ENCODE results near the gene BBOF1.

The BBOF1 gene

GRCh38 chr14:74008843-74009499 is 10.2 kb upstream of the BBOF1 start:
- ChIA-PET POLR2A (no interaction called here), CTCF (interaction anchor here (0.6 kb wide), 1 partner anchor 165 kb away, joined by 8 read pairs; no protein-coding TSS in a partner anchor)
- TF ChIP-seq SP1 (IDR thresholded peaks at IDR 0.05) = no peak
- TF ChIP-seq NFRKB (IDR thresholded peaks at IDR 0.05) = no peak
- no peak for TF ChIP-seq LEF1 (IDR thresholded peaks at IDR 0.05; ENCODE audit: borderline replicate concordance)
- TF ChIP-seq FOXA1 (IDR thresholded peaks at IDR 0.05) = no peak
- TF ChIP-seq CTBP1 (IDR thresholded peaks at IDR 0.05; ENCODE audit: borderline replicate concordance) = no peak
- TF ChIP-seq ARNT (IDR thresholded peaks at IDR 0.05) = no peak
- TF ChIP-seq SUZ12 (IDR thresholded peaks at IDR 0.05) = no peak
- TF ChIP-seq TARDBP (IDR thresholded peaks at IDR 0.05) = no peak
- TF ChIP-seq ZNF384 (IDR thresholded peaks at IDR 0.05) = no peak
- no peak for TF ChIP-seq BHLHE40 (IDR thresholded peaks at IDR 0.05; ENCODE audit: borderline replicate concordance)
- no peak for TF ChIP-seq FOXM1 (IDR thresholded peaks at IDR 0.05; ENCODE audit: borderline replicate concordance)
- TF ChIP-seq FOXK2 (IDR thresholded peaks at IDR 0.05) = no peak
- no peak for TF ChIP-seq HDGF (IDR thresholded peaks at IDR 0.05; ENCODE audit: borderline replicate concordance)
- no peak for TF ChIP-seq L3MBTL2 (conservative IDR thresholded peaks at IDR 0.05)
- TF ChIP-seq ELF4 (IDR thresholded peaks at IDR 0.05) = no peak
- no peak for TF ChIP-seq PKNOX1 (IDR thresholded peaks at IDR 0.05)
- no peak for DNase-seq (ENCODE audit: extremely low spot score)

- CTCF ChIA-PET = no interaction called here
- TF ChIP-seq BHLHE40 (IDR thresholded peaks at IDR 0.05; ENCODE audit: borderline replicate concordance) (no peak), FOXA1 (IDR thresholded peaks at IDR 0.05) (no peak), NFRKB (IDR thresholded peaks at IDR 0.05) (no peak), SUZ12 (IDR thresholded peaks at IDR 0.05) (no peak), FOXM1 (IDR thresholded peaks at IDR 0.05; ENCODE audit: borderline replicate concordance) (no peak), TARDBP (IDR thresholded peaks at IDR 0.05) (no peak), ARNT (IDR thresholded peaks at IDR 0.05) (no peak), L3MBTL2 (conservative IDR thresholded peaks at IDR 0.05) (no peak), ZNF384 (IDR thresholded peaks at IDR 0.05) (no peak), PKNOX1 (IDR thresholded peaks at IDR 0.05) (no peak), LEF1 (IDR thresholded peaks at IDR 0.05; ENCODE audit: borderline replicate concordance) (no peak), ELF4 (IDR thresholded peaks at IDR 0.05) (no peak), CTBP1 (IDR thresholded peaks at IDR 0.05; ENCODE audit: borderline replicate concordance) (no peak)
- POLR2A ChIA-PET = interaction anchor here (0.6 kb wide), 1 partner anchor 301 kb away, joined by 3 read pairs; no protein-coding TSS in a partner anchor
- no peak for DNase-seq (ENCODE audit: extremely low spot score)
Observed at GRCh38 chr14:74014299-74014698, 4.8 kb upstream of the BBOF1 start.

GRCh38 chr14:74015176-74015575 is 4.0 kb upstream of the BBOF1 start:
- no peak for DNase-seq (ENCODE audit: extremely low spot score)
- ChIA-PET CTCF (no interaction called here), POLR2A (no interaction called here)
- no peak for TF ChIP-seq ELF4 (IDR thresholded peaks at IDR 0.05)

GRCh38 chr14:74015963-74016362 is 3.2 kb upstream of the BBOF1 start:
- TF ChIP-seq FOXM1 (IDR thresholded peaks at IDR 0.05; ENCODE audit: borderline replicate concordance) = no peak
- TF ChIP-seq FOXK2 (IDR thresholded peaks at IDR 0.05) = no peak
- no peak for TF ChIP-seq NFRKB (IDR thresholded peaks at IDR 0.05)
- no peak for DNase-seq (ENCODE audit: extremely low spot score)
- ChIA-PET POLR2A (no interaction called here), CTCF (no interaction called here)

DNA sequence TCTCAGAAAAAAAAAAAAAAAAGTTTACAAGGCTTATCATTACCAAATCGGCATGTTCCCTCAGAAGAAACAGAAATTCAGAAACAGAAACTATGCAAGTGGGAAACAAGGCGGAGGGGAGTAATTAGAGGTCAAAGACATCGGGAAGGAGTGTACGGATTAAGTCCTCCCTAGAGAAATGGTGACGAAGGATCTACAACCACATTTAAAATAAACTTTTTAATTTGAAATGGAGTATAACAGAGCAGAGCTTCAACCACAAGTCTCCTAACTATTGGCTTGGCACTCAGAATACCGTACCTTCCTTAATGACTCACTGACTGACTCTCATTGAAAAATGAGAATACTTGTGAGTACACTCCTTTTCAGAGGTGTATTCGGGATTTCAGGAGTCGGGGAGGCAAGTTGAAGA is 969 bp upstream of the BBOF1 start:
- ChIA-PET POLR2A (interaction anchor here (0.6 to 1.3 kb wide), 4 partner anchors 44 to 374 kb away, joined by 3 to 5 read pairs (median 3); partner anchors contain the start of genes COQ6 and FAM161B), CTCF (interaction anchor here (0.5 kb wide), 1 partner anchor 318 kb away, joined by 3 read pairs; no protein-coding TSS in a partner anchor)
- DNase-seq (ENCODE audit: extremely low spot score) = peak; percentile 7
- TF ChIP-seq CTBP1 (IDR thresholded peaks at IDR 0.05; ENCODE audit: borderline replicate concordance) (no peak), ZNF384 (IDR thresholded peaks at IDR 0.05) (0 out of 2 replicates have a peak, but pooled peaks have one; percentile 26)

DNA sequence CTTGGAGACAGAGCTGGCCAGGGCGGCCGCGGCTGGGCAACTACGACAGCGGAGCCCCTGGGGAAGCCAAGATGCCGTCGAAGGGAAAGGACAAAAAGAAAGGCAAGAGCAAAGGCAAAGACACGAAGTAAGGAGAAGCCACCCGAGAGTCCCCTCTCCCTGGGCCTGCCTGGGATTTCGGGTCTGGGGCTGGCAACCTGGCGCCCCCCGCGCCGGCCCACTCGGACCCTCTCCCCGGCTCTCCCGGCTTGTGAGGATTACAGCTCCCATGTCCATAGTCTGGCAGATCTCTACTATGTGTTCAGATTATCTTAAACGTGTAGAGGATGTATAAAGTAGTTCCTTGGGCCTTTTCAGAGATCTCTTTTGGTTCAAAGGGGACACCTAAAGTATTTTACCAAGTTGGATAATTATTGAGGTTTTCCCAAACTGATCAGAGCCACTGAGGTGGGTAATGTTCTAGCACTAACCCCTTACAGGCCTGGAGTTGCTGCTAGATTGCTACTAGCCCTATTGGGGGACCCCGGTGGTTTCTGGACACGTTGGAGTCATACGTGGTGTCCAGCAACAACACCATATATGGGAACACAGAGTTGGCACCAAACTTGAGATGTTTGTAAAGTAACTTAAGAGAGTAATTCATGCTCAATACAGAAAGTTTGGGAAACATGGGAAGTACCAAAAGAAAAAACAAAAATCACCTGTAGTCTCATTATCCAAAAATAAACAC is 424 bp downstream of the BBOF1 start:
- POLR2A ChIA-PET = interaction anchor here (0.7 to 1.3 kb wide), 6 partner anchors 12 to 374 kb away, joined by 3 to 4 read pairs (median 4); partner anchors contain the start of genes COQ6 and FAM161B
- CTCF ChIA-PET = no interaction called here
- TF ChIP-seq FOXM1 (IDR thresholded peaks at IDR 0.05; ENCODE audit: borderline replicate concordance) = no peak
- no peak for TF ChIP-seq ARNT (IDR thresholded peaks at IDR 0.05)
- no peak for TF ChIP-seq ELF4 (IDR thresholded peaks at IDR 0.05)
- peak; percentile 12 for DNase-seq (ENCODE audit: extremely low spot score)

DNA sequence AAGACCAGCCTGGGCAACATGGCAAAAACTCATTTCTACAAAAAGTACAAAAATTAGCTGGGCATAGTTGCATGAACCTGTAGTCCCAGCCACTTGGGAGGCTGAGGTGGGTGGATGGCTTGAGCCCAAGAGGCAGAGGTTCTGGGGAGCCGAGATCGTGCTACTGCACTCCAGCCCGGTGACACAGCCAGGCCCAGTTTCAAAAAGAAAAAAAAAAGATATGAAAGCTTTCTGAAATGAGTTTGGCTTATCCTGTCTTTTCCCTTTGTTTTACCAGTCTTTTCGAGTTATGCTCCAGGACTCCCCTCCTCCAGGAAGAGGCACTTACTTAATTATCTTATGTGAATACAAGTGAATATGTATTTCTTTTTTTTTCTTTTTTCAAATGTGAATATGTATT is 3.2 kb downstream of the BBOF1 start:
- POLR2A ChIA-PET = interaction anchor here (0.7 kb wide), 1 partner anchor 83 kb away, joined by 3 read pairs; no protein-coding TSS in a partner anchor
- TF ChIP-seq HDGF (IDR thresholded peaks at IDR 0.05; ENCODE audit: borderline replicate concordance) (no peak), TARDBP (IDR thresholded peaks at IDR 0.05) (no peak), FOXK2 (IDR thresholded peaks at IDR 0.05) (no peak), CTBP1 (IDR thresholded peaks at IDR 0.05; ENCODE audit: borderline replicate concordance) (no peak), L3MBTL2 (conservative IDR thresholded peaks at IDR 0.05) (no peak), NFRKB (IDR thresholded peaks at IDR 0.05) (no peak), FOXM1 (IDR thresholded peaks at IDR 0.05; ENCODE audit: borderline replicate concordance) (no peak), FOXA1 (IDR thresholded peaks at IDR 0.05) (no peak), SUZ12 (IDR thresholded peaks at IDR 0.05) (no peak), LEF1 (IDR thresholded peaks at IDR 0.05; ENCODE audit: borderline replicate concordance) (no peak), ZNF384 (IDR thresholded peaks at IDR 0.05) (no peak), BHLHE40 (IDR thresholded peaks at IDR 0.05; ENCODE audit: borderline replicate concordance) (no peak), PKNOX1 (IDR thresholded peaks at IDR 0.05) (no peak), ELF4 (IDR thresholded peaks at IDR 0.05) (no peak)
- CTCF ChIA-PET = interaction anchor here (0.6 kb wide), 1 partner anchor 103 kb away, joined by 5 read pairs; no protein-coding TSS in a partner anchor
- no peak for DNase-seq (ENCODE audit: extremely low spot score)

Measured in HEK293T (cell line).